GM18951 (cell line): Measurements from ENCODE around the gene CFAP54.
"Not testable (repeated sequence)": the region's sequence is repeated elsewhere in the genome, so short reads cannot be mapped to it uniquely, and the experiment has no call there.

Source experiments
- POLR2A ChIP-seq: IDR thresholded peaks from 4 replicates; pipeline ENCODE4 v1.6.1; 2011; ENCODE audit warnings: mild to moderate bottlenecking; ENCODE audit not compliant: insufficient read length, insufficient read depth; ENCODE audit errors: extremely low read depth
- in situ Hi-C: fragments of 300-500 bp; cut with MboI; formaldehyde crosslinking; loops from one replicate; pipeline ENCODE4 v1.12.0; 2022; ENCODE audit warnings: low sequenced_read_pairs, mixed read lengths, inconsistent platforms; ENCODE audit not compliant: unreplicated experiment

The CFAP54 gene

GRCh38 chr12:96710127-96710745 is 220.9 kb downstream of the CFAP54 start:
- no peak for TF ChIP-seq POLR2A
- in situ Hi-C loops = no loop called here

- in situ Hi-C loops = no loop called here
These were observed 222.0 kb downstream of the CFAP54 start for GRCh38 chr12:96711364-96711763.

GRCh38 chr12:96714199-96714598 is 224.8 kb downstream of the CFAP54 start:
- in situ Hi-C loops = no loop called here
- no peak for TF ChIP-seq POLR2A

More at GRCh38 chr12:96711364-96711763, 222.0 kb downstream of the CFAP54 start:
- no peak for TF ChIP-seq POLR2A

- in situ Hi-C loops = no loop called here
- TF ChIP-seq POLR2A = no peak
These were observed 230.4 kb downstream of the CFAP54 start for GRCh38 chr12:96719660-96720362.

GRCh38 chr12:96720363-96720705 is 231.0 kb downstream of the CFAP54 start:
- in situ Hi-C loops = no loop called here
- TF ChIP-seq POLR2A = no peak

GRCh38 chr12:96729466-96729865 is 240.1 kb downstream of the CFAP54 start:
- in situ Hi-C loops = not testable (repeated sequence)

- in situ Hi-C loops = no loop called here
- no peak for TF ChIP-seq POLR2A
These were observed 240.5 kb downstream of the CFAP54 start for GRCh38 chr12:96729886-96730285.

GRCh38 chr12:96743606-96744005 is 254.2 kb downstream of the CFAP54 start:
- in situ Hi-C loops = no loop called here
- no peak for TF ChIP-seq POLR2A

GRCh38 chr12:96749999-96750398 is 260.6 kb downstream of the CFAP54 start:
- no peak for TF ChIP-seq POLR2A
- in situ Hi-C loops = no loop called here

GRCh38 chr12:96751626-96752025 is 262.2 kb downstream of the CFAP54 start:
- no peak for TF ChIP-seq POLR2A
- in situ Hi-C loops = no loop called here

GRCh38 chr12:96752211-96752610 is 262.8 kb downstream of the CFAP54 start:
- in situ Hi-C loops = no loop called here
- TF ChIP-seq POLR2A = no peak

GRCh38 chr12:96766232-96766631 is 276.9 kb downstream of the CFAP54 start:
- in situ Hi-C loops = no loop called here
- TF ChIP-seq POLR2A = no peak

GRCh38 chr12:96769400-96769799 is 280.0 kb downstream of the CFAP54 start:
- no peak for TF ChIP-seq POLR2A
- in situ Hi-C loops = no loop called here

GRCh38 chr12:96770219-96771102 is 281.1 kb downstream of the CFAP54 start:
- in situ Hi-C loops = no loop called here
- no peak for TF ChIP-seq POLR2A

- TF ChIP-seq POLR2A = no peak
- in situ Hi-C loops = no loop called here
These were observed 283.7 kb downstream of the CFAP54 start for GRCh38 chr12:96773031-96773430.
